Epithelial cell of proximal tubule (primary cell): ENCODE measurements around the gene ABLIM2. TPM values are rescaled to one million over a fixed set of nuclear protein-coding genes. Genes with fewer than 3 reads are reported as not detected.

Source experiments
- DNase-seq: peaks from one replicate; pipeline ENCODE4 v3.0.0-alpha.2; 2011; ENCODE audit warnings: low read depth
- H3K4me3 ChIP-seq: 2 replicates; pipeline ENCODE4 v1.5.1; 2011; ENCODE audit warnings: low read depth, mild to moderate bottlenecking, low read length
- total RNA-seq: library from RNA; depleted of rRNA; stranded (reverse); fragments of >200 nt; gene quantifications from 2 replicates; pipeline ENCODE4 v1.2.3, GENCODE V29; 2015
- TF ChIP-seq, protein P1 (sequence below): conservative IDR thresholded peaks from 2 replicates; pipeline ENCODE4 v1.5.1; 2012; ENCODE audit warnings: low read depth, mild to moderate bottlenecking, low read length

The ABLIM2 gene
- total RNA-seq, 1 donor from 2014 or later, result 1.0 TPM

DNA sequence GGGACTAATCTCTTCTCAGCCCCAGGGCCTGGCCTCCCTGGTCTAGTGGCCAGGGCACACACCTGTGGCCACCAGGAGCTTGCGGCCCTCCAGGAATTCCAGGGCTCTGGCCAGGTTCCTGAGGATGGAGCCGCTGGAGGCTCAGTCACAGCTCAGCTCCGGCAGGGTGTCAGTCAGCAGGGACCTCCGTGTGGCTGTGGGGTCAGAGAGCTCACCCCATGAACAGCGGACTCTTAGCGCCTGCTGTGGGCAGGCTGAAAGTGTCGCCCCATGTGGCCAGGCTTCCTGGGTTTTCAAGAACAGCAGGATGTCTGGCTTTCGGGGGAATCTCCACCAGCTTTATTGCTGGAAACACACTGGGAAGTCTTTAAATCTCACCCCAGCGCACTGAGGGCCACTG is 21.2 kb upstream of the ABLIM2 start:
- H3K4me3 ChIP-seq, result no peak overlapping the region
- no peak for DNase-seq
- TF ChIP-seq, protein P1, sequence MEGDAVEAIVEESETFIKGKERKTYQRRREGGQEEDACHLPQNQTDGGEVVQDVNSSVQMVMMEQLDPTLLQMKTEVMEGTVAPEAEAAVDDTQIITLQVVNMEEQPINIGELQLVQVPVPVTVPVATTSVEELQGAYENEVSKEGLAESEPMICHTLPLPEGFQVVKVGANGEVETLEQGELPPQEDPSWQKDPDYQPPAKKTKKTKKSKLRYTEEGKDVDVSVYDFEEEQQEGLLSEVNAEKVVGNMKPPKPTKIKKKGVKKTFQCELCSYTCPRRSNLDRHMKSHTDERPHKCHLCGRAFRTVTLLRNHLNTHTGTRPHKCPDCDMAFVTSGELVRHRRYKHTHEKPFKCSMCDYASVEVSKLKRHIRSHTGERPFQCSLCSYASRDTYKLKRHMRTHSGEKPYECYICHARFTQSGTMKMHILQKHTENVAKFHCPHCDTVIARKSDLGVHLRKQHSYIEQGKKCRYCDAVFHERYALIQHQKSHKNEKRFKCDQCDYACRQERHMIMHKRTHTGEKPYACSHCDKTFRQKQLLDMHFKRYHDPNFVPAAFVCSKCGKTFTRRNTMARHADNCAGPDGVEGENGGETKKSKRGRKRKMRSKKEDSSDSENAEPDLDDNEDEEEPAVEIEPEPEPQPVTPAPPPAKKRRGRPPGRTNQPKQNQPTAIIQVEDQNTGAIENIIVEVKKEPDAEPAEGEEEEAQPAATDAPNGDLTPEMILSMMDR, result no peak

DNA sequence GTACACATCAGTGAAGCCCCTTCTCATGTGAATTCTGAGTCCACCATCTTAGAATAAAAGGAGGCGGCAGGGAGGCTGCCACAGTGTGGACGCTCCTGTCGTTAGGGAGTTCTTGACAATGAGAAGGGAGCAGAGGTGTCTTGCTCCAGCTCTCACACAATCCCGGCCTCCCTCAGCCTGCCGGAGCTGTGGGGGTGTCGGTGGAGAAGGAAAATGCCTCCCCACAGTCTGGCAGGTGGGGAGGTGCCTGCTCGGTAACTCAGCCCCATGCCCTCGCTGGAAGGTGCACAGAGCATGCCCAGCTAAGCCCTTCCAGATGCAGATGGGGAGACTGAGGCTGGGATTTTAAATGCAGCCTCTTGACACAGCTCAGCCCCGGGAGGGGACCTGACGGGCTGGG is 20.5 kb upstream of the ABLIM2 start:
- H3K4me3 ChIP-seq, result no peak overlapping the region
- no peak for DNase-seq
- TF ChIP-seq, protein P1, result no peak

DNA sequence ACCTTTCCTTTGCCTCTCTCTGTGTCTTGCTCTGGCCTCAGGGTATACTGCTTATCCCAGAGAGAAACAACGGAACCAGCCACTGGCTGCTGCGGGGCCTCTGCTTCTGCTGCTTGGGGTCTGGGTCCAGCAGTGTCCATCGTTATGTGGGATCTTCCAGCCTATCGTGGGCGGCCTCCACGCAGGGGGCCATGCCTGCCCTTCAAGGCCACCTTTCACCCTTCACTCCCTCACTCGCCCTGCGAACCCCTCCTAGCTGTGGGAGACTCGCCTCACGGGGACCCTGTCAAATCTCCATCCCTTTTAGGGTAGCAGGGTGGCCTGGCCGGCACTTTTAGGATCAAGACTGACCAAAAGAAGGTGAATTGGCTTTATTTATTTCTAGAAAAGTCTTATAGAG is 19.3 kb upstream of the ABLIM2 start:
- DNase-seq, result no peak
- no peak overlapping the region for H3K4me3 ChIP-seq
- TF ChIP-seq, protein P1, result no peak

DNA sequence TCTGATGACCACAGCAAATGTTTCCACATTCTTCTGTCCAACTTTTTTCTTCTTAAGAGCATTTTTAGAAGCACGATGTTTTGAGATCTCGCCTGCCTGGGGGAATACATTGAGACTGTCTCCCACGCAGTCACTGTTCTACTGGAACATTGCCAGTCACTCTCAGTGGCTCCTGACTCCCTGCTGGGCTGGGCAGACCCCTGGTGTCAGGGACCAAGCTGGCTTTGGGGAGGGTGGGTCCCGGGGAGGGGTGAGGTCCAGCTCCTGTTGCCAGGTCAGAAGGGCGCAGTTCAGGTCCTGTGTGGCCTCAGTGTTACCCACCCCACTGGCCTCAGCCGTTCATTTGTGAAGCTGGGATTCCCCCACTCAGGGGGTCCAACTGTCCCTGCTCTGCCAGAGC is 18.9 kb upstream of the ABLIM2 start:
- no peak for DNase-seq
- TF ChIP-seq, protein P1, result no peak
- H3K4me3 ChIP-seq, result no peak overlapping the region

DNA sequence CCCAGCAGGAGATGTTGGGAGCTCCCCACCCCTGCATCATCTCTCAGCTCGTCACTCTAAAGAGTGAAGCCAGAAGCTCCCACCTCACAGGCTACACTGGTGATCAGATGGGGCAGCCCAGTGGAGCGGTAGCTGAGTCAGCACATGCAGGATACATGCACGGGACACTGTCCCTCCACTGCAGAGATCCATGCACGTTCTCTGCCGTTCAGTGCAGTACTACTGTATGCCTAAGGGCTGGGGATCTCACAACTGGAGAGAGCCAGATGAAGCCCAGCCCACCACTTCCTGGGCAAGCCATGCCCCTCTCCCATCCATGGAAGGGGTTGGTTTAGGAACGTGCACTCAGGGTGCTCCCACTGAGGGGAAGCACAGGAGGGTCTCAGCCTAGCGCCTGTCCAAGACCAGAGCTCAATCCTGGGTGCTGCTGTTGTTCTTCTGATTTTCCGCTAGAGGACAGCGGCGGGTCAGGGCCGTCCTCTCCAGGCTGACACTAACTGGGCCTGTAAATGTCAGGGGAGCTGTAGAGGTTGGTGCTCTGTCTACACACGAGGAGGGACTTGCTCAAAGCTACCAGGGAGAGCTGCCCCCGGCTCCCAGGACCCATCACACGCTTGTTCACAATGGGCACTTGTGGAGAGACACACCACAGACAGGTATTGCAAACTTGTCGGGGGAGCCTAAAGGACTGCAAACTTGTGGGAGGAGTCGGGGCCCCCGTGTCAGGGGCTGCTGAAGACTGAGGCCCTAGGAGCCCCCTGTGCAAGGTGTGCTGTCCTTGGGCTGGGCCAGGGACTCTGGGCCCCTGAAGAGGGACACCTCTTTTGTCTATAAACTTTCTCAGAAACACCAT is 18.2 kb upstream of the ABLIM2 start:
- H3K4me3 ChIP-seq, result no peak overlapping the region
- DNase-seq, result no peak
- TF ChIP-seq, protein P1, result peak; percentile 84

DNA sequence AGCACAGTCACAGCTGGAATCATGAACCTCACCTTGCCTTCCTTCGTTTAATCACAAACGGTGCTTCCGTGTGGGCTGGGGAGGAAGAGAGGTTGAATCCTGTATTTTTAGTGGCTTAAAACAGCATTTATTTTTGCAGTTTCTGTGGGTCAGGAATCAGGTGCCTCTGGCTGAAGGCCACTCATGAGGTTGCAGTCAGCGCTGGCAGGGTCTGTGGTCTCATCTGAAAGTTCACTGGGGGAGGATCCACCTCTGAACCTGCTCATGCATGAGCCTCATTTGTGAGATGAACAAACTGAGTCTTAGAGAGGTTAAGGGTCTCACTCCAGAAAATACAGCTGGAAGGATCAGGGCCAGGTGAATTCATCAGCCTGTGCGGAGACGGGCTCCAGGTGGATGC is 17.1 kb upstream of the ABLIM2 start:
- no peak for DNase-seq
- no peak overlapping the region for H3K4me3 ChIP-seq
- TF ChIP-seq, protein P1, result no peak

DNA sequence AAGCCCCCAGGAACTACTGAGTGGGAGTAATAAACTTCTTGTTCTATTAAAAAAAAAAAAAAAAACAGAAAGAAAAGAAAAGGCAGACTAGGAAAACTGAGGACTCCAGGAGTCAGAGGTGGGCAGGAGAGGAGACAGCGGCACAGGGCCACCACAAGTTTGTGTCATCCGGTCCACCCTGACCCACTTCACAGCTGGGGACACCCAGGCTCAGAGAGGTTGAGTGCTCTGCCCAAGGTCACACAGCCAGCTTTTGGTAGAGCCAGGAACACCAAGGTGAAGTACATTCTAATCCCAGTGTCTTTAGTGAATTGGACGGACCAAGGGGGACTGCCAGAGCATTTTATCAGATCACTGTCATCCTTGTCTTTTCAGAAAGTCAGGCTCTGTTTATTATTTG is 16.4 kb upstream of the ABLIM2 start:
- DNase-seq, result no peak
- TF ChIP-seq, protein P1, result no peak
- H3K4me3 ChIP-seq, result no peak overlapping the region
